ENCODE measurements around the gene SVOP.

SVOP gene

GRCh38 chr12:108928695-108929094 lies 92.2 kb downstream of the SVOP start:
- DNase-seq: no peak

- no peak for DNase-seq
Observed at GRCh38 chr12:108922918-108923317, 98.0 kb downstream of the SVOP start.

- no peak for DNase-seq
Observed at GRCh38 chr12:108921946-108922345, 98.9 kb downstream of the SVOP start.

- DNase-seq: no peak
Observed at GRCh38 chr12:108918960-108919642, 101.8 kb downstream of the SVOP start.

DNA sequence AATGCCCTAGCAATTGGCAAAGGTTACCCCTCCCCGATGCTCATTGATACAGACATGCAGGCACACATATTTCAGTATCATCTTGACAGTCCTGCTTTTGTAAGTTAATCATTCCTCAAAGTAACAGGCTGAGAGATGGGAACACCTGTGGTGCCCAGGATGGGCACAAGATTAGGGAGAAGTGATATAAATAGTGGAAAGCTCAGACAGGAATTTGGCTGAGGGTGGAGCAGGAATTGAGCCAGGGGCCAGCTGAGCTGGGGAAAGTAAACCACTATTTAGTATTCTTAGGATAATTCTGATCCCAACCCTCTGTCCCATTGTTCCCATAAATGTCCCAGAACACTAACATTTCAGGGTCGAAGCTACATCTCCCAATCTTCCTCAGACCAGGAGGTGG lies 102.7 kb downstream of the SVOP start:
- no peak for DNase-seq

DNA sequence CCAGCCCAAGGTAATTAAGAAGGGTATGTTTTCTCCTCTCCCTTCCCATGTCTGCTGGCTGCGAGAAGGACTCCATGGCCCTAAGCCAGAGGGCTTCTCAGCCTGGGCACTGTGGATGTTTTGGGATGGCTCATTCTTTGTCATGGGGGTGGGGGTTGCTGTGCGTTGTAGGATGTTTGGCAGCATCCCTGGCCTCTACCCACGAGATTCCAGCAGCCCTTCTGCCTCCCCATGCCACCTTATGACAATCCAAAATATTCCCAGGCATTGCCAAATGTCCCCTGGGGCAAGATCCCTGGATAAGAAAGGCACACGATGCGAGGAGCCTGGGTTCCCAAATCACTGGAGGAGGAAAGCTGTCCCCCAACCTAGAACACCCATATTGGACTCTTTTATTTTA lies 104.5 kb downstream of the SVOP start:
- DNase-seq: no peak

DNA sequence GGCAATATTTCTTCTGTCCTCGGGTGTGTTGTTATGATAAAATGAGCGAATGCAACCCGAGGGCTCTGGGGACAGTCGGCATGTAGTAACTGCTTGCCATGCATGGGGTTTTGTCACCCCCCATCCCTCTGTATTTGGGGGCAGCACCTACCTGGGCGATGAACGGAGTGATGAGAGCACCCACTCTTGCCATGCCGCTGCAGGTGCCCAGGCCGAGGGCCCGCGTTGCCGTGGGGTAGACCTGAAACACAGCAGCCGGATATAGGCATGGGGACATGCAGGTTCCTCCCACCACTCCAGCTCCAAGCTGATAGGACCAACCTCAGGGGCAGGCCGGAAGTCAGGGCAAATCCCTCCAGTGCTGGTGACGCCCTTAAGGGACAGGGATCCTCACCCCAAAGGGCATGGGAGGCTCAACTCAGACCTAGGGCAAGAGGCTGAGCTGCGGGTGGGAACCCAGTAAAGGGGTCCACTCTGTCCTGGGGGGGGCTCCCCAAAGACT lies 105.2 kb downstream of the SVOP start:
- DNase-seq: no peak

DNA sequence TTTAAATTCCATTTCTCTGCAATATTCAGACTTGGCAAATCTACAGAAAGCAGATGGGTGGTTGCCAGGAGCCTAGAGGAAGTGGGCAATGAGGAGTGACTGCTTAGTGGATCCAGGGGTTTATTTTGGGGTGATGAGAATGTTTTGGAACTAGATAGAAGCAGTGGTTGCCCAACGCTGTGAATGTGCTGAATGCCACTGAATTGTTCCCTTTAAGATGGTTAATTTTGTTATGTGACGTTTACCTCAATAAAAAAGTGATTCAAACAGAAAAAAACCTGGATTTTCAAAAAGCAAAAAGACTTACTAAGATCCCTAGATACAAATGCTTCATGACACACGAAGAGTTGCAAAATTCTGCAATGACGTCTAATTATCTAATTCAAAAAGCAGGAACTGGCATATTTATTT lies 106.7 kb downstream of the SVOP start:
- DNase-seq: no peak

GRCh38 chr12:108912361-108912760 lies 108.5 kb downstream of the SVOP start:
- DNase-seq: no peak

- DNase-seq: no peak
Observed at GRCh38 chr12:108911915-108912314, 109.0 kb downstream of the SVOP start.

DNA sequence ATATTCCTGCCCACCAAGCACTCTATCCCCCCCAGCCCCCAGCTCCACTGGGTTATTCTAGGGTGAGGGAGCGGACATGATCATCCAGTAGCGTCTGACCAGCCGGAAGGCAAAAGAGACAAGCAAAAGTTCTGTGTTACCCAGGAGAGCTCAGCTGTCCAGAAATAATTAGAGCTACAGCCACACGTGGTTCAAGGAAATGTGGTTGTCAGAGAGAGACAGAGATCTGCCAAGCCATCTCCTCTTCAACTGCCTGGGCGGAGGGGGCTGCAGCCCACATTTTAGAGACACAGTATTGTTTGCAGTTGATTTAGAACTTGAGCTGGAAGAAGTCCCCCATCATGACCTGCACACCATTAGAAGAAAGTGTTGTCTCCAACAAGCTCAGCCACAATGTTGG lies 110.5 kb downstream of the SVOP start:
- no peak for DNase-seq

DNA sequence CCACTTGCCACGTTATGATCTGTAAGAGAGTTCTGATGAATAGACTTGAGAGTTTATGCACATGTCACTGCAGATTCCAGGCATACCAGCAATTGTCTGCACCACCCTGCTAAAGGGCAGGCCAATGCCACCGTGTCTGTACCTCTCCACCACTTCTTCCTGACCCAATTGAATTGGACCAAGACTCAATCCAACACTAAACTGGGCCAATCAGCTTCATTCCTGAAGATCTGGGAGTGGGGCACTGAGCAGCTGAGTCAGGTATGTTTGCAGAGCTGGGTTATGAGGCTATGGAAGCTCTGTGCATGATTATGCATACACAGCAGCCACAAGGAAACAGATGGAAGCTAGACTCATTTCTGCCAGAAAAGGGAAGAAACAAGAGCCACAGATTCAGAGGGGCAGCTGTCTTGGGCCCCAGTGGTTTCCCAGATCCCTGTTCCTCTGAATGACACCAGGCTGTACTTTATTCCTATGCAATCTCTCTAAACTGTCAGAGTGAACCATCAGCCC lies 113.0 kb downstream of the SVOP start:
- no peak for DNase-seq

DNA sequence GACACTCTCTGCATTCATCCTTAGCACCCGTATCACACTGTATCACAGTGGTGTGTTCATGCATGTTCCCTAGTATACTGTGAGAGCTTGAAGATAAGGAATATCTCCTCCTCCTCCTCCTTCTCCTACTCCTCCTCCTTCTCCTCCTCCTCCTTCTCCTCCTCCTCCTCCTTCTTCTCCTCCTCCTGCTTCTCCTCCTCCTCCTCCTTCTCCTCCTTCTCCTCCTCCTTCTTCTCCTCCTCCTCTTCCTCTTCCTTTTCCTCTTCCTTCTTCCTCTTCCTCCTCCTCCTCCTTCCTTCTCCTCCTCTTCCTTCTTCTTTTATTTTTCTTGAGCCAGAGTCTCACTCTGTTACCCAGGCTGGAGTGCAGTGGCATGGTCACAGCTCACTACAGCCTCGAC lies 113.9 kb downstream of the SVOP start:
- DNase-seq: no peak

GRCh38 chr12:108905725-108906124 lies 115.1 kb downstream of the SVOP start:
- no peak for DNase-seq

- DNase-seq: no peak
Observed at GRCh38 chr12:108899145-108899544, 121.7 kb downstream of the SVOP start.

DNA sequence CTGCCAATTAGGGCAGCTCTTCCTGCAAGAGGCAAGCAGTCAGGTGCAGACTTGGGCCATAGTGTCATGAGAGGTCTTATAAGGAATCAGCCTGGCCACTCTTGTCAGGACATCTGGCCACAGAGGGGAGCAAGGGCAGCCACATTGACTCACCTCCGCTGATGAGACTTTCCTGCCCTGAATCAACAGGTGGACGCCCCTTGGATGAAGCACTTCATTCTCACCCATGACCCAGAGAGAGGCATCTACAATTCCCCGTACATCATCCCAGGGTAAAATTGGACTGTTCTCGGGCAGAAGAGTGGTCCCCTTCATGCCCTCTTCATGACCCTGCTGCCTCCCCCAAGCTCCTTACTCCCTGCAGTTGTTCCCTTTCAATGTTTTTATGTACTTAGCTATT lies 124.1 kb downstream of the SVOP start:
- no peak for DNase-seq

GRCh38 chr12:108896336-108896735 lies 124.5 kb downstream of the SVOP start:
- DNase-seq: no peak

DNA sequence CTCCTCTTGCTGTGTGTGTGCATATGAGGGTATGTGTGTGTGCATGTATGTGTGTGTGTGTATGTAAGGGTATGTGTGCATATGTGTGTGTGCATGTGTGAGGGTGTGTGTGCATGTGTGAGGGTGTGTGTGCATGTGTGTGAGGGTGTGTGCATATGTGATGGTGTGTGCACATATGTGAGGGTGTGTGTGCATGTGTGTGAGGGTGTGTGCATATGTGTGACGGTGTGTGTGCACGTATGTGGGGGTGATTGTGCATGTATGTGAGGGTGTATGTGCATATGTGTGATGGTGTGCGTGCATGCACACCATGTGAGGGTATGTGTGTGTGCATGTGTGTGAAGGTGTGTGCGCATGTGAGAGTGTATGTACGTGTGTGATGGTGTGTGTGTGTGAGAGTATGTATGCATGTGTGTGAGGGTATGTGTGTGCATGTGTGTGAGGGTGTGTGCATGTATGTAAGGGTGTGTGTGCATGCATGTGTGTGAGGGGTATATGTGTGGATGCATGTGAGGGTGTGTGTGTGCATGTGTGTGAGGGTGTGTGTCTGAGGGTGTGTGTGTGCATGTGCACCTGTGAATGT lies 125.6 kb downstream of the SVOP start:
- DNase-seq: no peak

- no peak for DNase-seq
Observed at GRCh38 chr12:108890208-108890607, 130.7 kb downstream of the SVOP start.

DNA sequence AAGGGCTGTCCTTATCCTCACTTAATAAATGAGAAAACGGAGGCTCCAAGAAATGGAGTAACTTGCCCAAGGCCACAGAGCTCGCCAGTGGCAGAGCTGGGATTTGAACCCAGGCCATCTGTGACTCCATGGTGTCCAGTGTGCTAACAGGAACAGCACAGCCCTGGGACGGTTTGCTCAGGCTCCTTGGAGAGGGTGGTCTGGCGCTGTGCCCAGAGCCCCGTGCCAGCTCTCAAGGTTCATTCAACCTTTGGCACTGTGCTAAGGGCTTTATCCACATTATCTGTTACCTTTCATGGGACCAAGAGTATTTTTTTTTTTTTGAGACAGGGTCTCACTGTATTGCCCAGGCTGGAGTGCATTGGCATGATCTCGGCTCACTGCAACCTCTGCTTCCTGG lies 132.8 kb downstream of the SVOP start:
- DNase-seq: no peak

GRCh38 chr12:108886873-108887629 lies 133.8 kb downstream of the SVOP start:
- DNase-seq: no peak

DNA sequence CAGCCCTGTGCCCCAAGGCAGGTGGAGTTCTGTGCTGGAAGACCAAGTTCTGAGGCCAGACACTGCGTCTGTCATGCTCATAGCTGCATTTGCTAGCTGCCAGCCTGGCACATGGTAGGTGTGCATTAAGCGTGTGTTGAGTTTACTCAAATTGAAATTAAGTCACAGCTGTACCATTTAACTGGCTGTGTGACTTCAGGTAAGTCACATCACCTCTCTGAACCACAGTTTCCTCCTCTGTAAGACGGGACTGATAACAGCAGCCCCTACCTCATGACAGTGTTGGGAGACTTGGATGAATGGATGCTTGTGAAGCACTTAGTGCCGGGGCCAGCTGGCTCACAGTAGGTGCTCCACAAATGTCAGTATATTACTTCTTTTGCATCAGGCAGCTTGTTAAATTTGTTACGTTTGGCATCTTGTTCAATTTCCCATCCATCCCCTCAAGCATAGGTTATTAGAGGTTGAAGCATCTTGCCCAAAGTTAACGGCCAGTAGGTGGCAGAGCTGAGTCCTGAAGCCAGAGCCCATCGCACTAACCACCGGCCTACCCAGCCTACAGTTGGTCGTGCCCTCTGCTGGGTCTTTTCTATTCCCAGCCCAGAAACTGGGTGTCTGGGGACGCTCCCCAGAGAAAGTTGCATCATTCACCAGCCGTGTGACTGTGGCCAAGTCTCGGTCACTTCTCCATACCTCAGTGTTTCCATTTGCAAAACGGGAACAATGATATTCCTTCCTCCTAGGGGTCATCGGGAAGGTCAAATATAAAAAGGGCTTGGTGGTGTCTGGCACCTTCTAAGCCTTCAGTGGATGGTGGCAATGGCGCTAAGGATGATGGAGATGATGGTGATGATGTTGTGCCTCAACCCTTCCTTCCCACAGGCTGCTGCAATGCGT lies 136.5 kb downstream of the SVOP start:
- no peak for DNase-seq

GRCh38 chr12:108881953-108882352 lies 138.9 kb downstream of the SVOP start:
- DNase-seq: no peak

Measured in T1000 (cell line).